ENCODE measurements around the gene MRC1.

MRC1 gene

GRCh38 chr10:17808971-17809841 lies at the start of gene MRC1:
MRC1 (plus strand) TSS chr10:17809348; CDS start chr10:17809466, 118 bp downstream.
- ATAC-seq = peak; percentile 40
- H3K27ac Mint-ChIP-seq = no peak within 1 kb of the TSS
- peaks cover 22% of the 10 kb centered on the region for H3K27me3 Mint-ChIP-seq
- H3K9me3 Mint-ChIP-seq = no peaks in the 10 kb centered on the region
- no peak within 1 kb of the TSS for H3K4me3 Mint-ChIP-seq
- H3K4me1 Mint-ChIP-seq = peaks cover 9% of the 10 kb centered on the region
- no peaks in the 10 kb centered on the region for H3K36me3 Mint-ChIP-seq

DNA sequence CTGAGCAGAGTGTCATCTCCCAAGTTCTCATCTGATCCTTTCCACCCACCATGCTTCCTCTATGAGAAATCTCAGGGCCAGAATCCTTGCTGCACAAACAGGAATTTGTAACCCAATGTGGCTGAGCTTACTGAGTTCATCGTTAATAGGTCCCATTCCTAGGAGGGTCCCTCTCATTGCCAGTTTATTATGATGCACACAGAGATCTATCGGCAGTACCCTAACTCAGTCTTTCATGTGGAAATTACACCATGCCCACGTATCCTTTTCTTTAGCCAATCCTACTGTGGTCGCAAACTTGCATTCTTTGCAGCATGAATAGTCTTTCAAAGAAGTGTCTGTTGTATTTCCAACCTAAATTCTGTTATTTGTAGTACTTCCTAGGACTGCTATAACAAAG lies 45.0 kb upstream of the MRC1 start:
- H3K27ac Mint-ChIP-seq = no peak overlapping the region
- ATAC-seq = no peak
- no peaks in the 10 kb centered on the region for H3K27me3 Mint-ChIP-seq
- H3K36me3 Mint-ChIP-seq = no peaks in the 10 kb centered on the region
- no peaks in the 10 kb centered on the region for H3K4me1 Mint-ChIP-seq
- no peak overlapping the region for H3K4me3 Mint-ChIP-seq
- peaks cover 10% of the 10 kb centered on the region for H3K9me3 Mint-ChIP-seq

DNA sequence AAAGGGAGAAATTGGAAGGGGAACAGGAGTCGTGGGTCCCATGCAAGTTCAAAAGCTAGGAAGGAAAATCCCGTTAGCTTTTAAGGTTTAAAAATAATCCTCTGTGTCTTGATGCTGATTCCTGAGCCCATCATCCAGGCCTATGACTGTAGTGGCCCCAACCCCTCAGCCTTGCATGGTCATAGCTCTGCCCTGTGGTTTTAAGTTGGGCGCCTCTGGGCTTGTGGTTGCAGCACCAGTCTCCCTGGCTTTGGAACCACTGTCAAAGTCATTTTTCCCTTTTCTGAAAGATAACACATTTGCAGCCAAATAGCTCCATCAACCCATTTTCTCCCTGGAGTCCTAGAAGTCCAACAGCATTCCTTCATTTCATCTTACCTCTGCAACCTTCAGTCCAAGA lies 43.5 kb upstream of the MRC1 start:
- H3K27ac Mint-ChIP-seq = no peak overlapping the region
- no peaks in the 10 kb centered on the region for H3K36me3 Mint-ChIP-seq
- no peaks in the 10 kb centered on the region for H3K27me3 Mint-ChIP-seq
- H3K4me1 Mint-ChIP-seq = no peaks in the 10 kb centered on the region
- peaks cover 10% of the 10 kb centered on the region for H3K9me3 Mint-ChIP-seq
- H3K4me3 Mint-ChIP-seq = no peak overlapping the region
- ATAC-seq = no peak

DNA sequence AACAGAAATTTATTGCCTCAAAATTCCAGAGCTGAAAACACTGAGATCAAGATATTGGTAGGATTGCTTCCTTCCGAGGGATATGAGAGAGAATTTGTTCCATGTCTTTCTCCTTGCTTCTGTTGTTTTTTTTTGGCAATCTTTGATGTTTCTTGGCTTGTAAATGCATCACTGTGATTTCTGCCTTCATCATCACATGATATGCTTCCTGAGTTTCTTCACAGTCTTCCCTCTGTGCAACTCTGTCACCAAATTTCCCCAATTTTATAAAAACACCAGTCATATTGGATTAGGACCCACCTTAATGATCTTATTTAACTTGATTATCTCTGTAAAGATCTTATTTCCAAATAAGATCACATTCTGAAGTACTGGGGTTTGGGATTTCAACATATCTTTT lies 42.4 kb upstream of the MRC1 start:
- Mint-ChIP-seq H3K9me3 (peaks cover 8% of the 10 kb centered on the region), H3K36me3 (no peaks in the 10 kb centered on the region), H3K27ac (no peak overlapping the region), H3K4me3 (no peak overlapping the region), H3K27me3 (no peaks in the 10 kb centered on the region), H3K4me1 (no peaks in the 10 kb centered on the region)
- no peak for ATAC-seq

- ATAC-seq = no peak
- Mint-ChIP-seq H3K27ac (no peak overlapping the region), H3K36me3 (no peaks in the 10 kb centered on the region), H3K9me3 (peaks cover 8% of the 10 kb centered on the region), H3K4me1 (no peaks in the 10 kb centered on the region), H3K27me3 (no peaks in the 10 kb centered on the region), H3K4me3 (no peak overlapping the region)
Observed at GRCh38 chr10:17768496-17768895, 40.7 kb upstream of the MRC1 start.

DNA sequence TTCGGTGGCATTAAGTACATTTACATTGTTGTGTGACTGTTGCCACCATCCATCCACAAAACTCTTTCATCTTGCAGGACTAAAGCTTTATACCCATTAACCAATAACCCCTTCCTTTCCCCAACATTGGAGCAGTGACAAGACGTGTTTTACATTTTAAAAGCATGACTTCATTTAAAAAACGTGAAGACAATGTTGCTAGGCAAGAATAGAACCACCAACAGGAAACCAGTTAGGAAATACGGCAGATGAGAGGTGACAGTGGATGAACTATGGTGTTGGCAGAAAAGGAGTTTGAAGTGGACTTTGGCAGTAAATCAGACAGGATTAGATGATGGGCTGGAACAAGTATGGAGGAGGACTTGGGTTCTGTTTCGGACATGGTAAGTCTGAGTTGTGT lies 40.2 kb upstream of the MRC1 start:
- no peak overlapping the region for H3K4me3 Mint-ChIP-seq
- no peaks in the 10 kb centered on the region for H3K27me3 Mint-ChIP-seq
- H3K36me3 Mint-ChIP-seq = no peaks in the 10 kb centered on the region
- peaks cover 8% of the 10 kb centered on the region for H3K9me3 Mint-ChIP-seq
- no peaks in the 10 kb centered on the region for H3K4me1 Mint-ChIP-seq
- H3K27ac Mint-ChIP-seq = no peak overlapping the region
- ATAC-seq = no peak

DNA sequence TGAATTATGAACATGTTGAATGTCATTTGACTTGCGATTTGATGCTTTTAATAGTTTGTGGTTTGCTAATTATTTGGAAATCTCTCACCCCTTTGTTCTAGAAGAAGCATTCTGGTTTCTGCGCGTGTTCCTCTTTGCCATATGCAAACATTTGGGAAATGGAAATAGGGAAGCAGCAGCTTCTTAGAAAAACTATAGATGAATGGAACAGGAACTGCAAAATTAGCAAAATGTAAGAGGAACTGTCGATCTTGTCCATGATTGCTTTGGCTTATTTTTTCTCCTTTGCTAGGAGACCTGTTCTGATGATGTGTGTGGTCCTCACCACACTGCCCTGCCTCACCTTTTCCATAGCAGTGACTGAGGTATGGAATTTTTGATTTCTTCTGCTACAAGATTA lies 38.1 kb upstream of the MRC1 start:
- H3K4me3 Mint-ChIP-seq = no peak overlapping the region
- peaks cover 8% of the 10 kb centered on the region for H3K27me3 Mint-ChIP-seq
- H3K9me3 Mint-ChIP-seq = peaks cover 5% of the 10 kb centered on the region
- no peak for ATAC-seq
- no peaks in the 10 kb centered on the region for H3K36me3 Mint-ChIP-seq
- no peaks in the 10 kb centered on the region for H3K4me1 Mint-ChIP-seq
- H3K27ac Mint-ChIP-seq = no peak overlapping the region

DNA sequence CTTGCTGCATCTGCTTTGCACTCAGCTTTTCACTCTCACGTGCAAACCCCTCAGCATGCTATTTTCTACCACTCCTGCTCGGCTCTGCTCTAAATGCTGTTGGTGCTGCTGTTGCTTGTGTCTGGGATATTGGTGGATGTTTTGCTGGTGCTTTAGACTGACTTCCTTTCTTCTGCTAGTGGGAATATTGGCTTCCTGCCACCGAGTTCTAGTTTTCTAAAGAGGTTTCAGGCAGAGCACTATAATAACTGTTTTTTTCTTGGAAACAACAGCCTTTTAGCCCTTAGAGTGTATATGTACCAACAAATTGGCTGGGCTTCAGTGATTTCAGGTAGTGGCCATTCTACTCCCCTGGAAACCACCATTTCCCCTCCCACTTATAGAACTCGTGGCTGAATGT lies 29.4 kb upstream of the MRC1 start:
- no peak for ATAC-seq
- H3K4me1 Mint-ChIP-seq = no peaks in the 10 kb centered on the region

GRCh38 chr10:17780727-17781126 lies 28.4 kb upstream of the MRC1 start:
- Mint-ChIP-seq H3K27me3 (peaks cover 15% of the 10 kb centered on the region), H3K4me1 (no peaks in the 10 kb centered on the region), H3K36me3 (no peaks in the 10 kb centered on the region), H3K9me3 (peaks cover 3% of the 10 kb centered on the region), H3K27ac (no peak overlapping the region), H3K4me3 (no peak overlapping the region)
- no peak for ATAC-seq

More for the DNA sequence above, 29.4 kb upstream of the MRC1 start:
- H3K4me3 Mint-ChIP-seq = no peak overlapping the region
- H3K9me3 Mint-ChIP-seq = peaks cover 3% of the 10 kb centered on the region
- H3K36me3 Mint-ChIP-seq = no peaks in the 10 kb centered on the region
- H3K27me3 Mint-ChIP-seq = peaks cover 18% of the 10 kb centered on the region
- no peak overlapping the region for H3K27ac Mint-ChIP-seq

GRCh38 chr10:17781856-17782255 lies 27.3 kb upstream of the MRC1 start:
- Mint-ChIP-seq H3K9me3 (peaks cover 3% of the 10 kb centered on the region), H3K4me1 (no peaks in the 10 kb centered on the region), H3K27ac (no peak overlapping the region), H3K27me3 (peaks cover 15% of the 10 kb centered on the region), H3K4me3 (no peak overlapping the region), H3K36me3 (no peaks in the 10 kb centered on the region)
- ATAC-seq = no peak

- H3K4me1 Mint-ChIP-seq = no peaks in the 10 kb centered on the region
- ATAC-seq = no peak
Observed at GRCh38 chr10:17782921-17783665, 26.1 kb upstream of the MRC1 start.

GRCh38 chr10:17783751-17784150 lies 25.4 kb upstream of the MRC1 start:
- Mint-ChIP-seq H3K27ac (no peak overlapping the region), H3K27me3 (peaks cover 15% of the 10 kb centered on the region), H3K4me1 (no peaks in the 10 kb centered on the region), H3K4me3 (no peak overlapping the region), H3K9me3 (peaks cover 3% of the 10 kb centered on the region), H3K36me3 (no peaks in the 10 kb centered on the region)
- no peak for ATAC-seq

More at GRCh38 chr10:17782921-17783665, 26.1 kb upstream of the MRC1 start:
- Mint-ChIP-seq H3K36me3 (no peaks in the 10 kb centered on the region), H3K27ac (no peak overlapping the region), H3K27me3 (peaks cover 15% of the 10 kb centered on the region), H3K4me3 (no peak overlapping the region), H3K9me3 (peaks cover 3% of the 10 kb centered on the region)

GRCh38 chr10:17784688-17785087 lies 24.5 kb upstream of the MRC1 start:
- Mint-ChIP-seq H3K4me1 (no peaks in the 10 kb centered on the region), H3K9me3 (peaks cover 3% of the 10 kb centered on the region), H3K4me3 (no peak overlapping the region), H3K27me3 (peaks cover 11% of the 10 kb centered on the region), H3K27ac (no peak overlapping the region), H3K36me3 (no peaks in the 10 kb centered on the region)
- ATAC-seq = no peak

- ATAC-seq = no peak
- peaks cover 4% of the 10 kb centered on the region for H3K27me3 Mint-ChIP-seq
- H3K4me1 Mint-ChIP-seq = no peaks in the 10 kb centered on the region
- peaks cover 2% of the 10 kb centered on the region for H3K9me3 Mint-ChIP-seq
- no peak overlapping the region for H3K4me3 Mint-ChIP-seq
- H3K27ac Mint-ChIP-seq = no peak overlapping the region
- H3K36me3 Mint-ChIP-seq = no peaks in the 10 kb centered on the region
Observed at GRCh38 chr10:17785276-17785930, 23.7 kb upstream of the MRC1 start.

GRCh38 chr10:17787087-17787961 lies 21.8 kb upstream of the MRC1 start:
- H3K9me3 Mint-ChIP-seq = no peaks in the 10 kb centered on the region
- ATAC-seq = no peak
- no peaks in the 10 kb centered on the region for H3K4me1 Mint-ChIP-seq
- H3K36me3 Mint-ChIP-seq = no peaks in the 10 kb centered on the region
- no peak overlapping the region for H3K4me3 Mint-ChIP-seq
- no peak overlapping the region for H3K27ac Mint-ChIP-seq
- H3K27me3 Mint-ChIP-seq = no peaks in the 10 kb centered on the region
